Fibroblast of lung (primary cell): ENCODE results near the gene RSPH3. TPM values are rescaled to one million over a fixed set of nuclear protein-coding genes. Genes with fewer than 3 reads are reported as not detected.

ENCODE experiments used
- DNase-seq, 2 donors: peaks; one replicate each; pipeline versions ENCODE4 v3.0.0 to v3.0.0-alpha.2; 2010; ENCODE audit warnings: low read depth in 2 of 2
- H2AFZ ChIP-seq: 2 replicates; pipeline ENCODE4 v1.5.1; 2012; ENCODE audit warnings: low read length, control low read depth, inconsistent platforms
- H3K27ac ChIP-seq: 2 replicates; pipeline ENCODE4 v1.5.1; 2011; ENCODE audit warnings: low read length, control low read depth; ENCODE audit not compliant: insufficient read depth
- H3K27me3 ChIP-seq: 2 replicates; pipeline ENCODE4 v1.5.1; 2011; ENCODE audit warnings: mild to moderate bottlenecking, low read length; ENCODE audit not compliant: control insufficient read depth, insufficient read depth
- H3K36me3 ChIP-seq: 2 replicates; pipeline ENCODE4 v1.5.1; 2011; ENCODE audit warnings: low read length; ENCODE audit not compliant: control insufficient read depth, insufficient read depth
- H3K4me1 ChIP-seq: 2 replicates; pipeline ENCODE4 v1.5.1; 2011; ENCODE audit warnings: low read length; ENCODE audit not compliant: control insufficient read depth, insufficient read depth; ENCODE audit errors: extremely low read depth
- H3K4me2 ChIP-seq: 2 replicates; pipeline ENCODE4 v1.5.1; 2011; ENCODE audit warnings: low read length, control low read depth; ENCODE audit not compliant: insufficient read depth; ENCODE audit errors: extremely low read depth
- H3K4me3 ChIP-seq, 4 experiments: fragments of 200-600 bp in 1 of 4; sonication (generic) in 1 of 4; replicated peaks in 1 of 4; 2 replicates each; pipeline ENCODE4 v1.5.1; 2011 to 2016; ENCODE audit warnings: low read length in 4 of 4, low read depth in 3 of 4, mild to moderate bottlenecking in 3 of 4, control low read depth in 2 of 4, inconsistent platforms in 1 of 4, mixed read lengths in 1 of 4; ENCODE audit not compliant: insufficient read depth in 1 of 4; ENCODE audit errors: control extremely low read depth in 1 of 4
- H3K79me2 ChIP-seq: 2 replicates; pipeline ENCODE4 v1.5.1; 2012; ENCODE audit warnings: mild to moderate bottlenecking, low read length, inconsistent platforms; ENCODE audit not compliant: control insufficient read depth, insufficient read depth
- H3K9ac ChIP-seq: 2 replicates; pipeline ENCODE4 v1.5.1; 2011; ENCODE audit warnings: mild to moderate bottlenecking, low read length, control low read depth; ENCODE audit not compliant: insufficient read depth
- H3K9me3 ChIP-seq: 2 replicates; pipeline ENCODE4 v1.5.1; 2012; ENCODE audit warnings: low read depth, low read length; ENCODE audit not compliant: control insufficient read depth, insufficient read depth
- H4K20me1 ChIP-seq: 2 replicates; pipeline ENCODE4 v1.5.1; 2011; ENCODE audit warnings: low read length; ENCODE audit not compliant: control insufficient read depth, insufficient read depth; ENCODE audit errors: extremely low read depth
- EZH2 ChIP-seq: IDR thresholded peaks from 2 replicates; pipeline ENCODE4 v1.5.1; 2012; ENCODE audit warnings: low read length, control low read depth, mild to moderate bottlenecking; ENCODE audit errors: missing control alignments
- polyA plus RNA-seq, 2 donors: library from polyadenylated mRNA; depleted of rRNA in 1 of 2; stranded (reverse) in 1 of 2; unstranded in 1 of 2; fragments of >200 nt; gene quantifications; 2 replicates each; pipeline ENCODE4 v1.2.1, GENCODE V29; 2011 to 2012; ENCODE audit warnings: missing spikeins in 1 of 2
- total RNA-seq: library from RNA; depleted of rRNA; stranded (reverse); fragments of >200 nt; gene quantifications from 2 replicates; pipeline ENCODE4 v1.2.1, GENCODE V29; 2014
- TF ChIP-seq, protein P1 (sequence below), 2 donors: IDR thresholded peaks in 1 of 2; conservative IDR thresholded peaks in 1 of 2; 1 replicate in 1 of 2; 2 replicates in 1 of 2; pipeline ENCODE4 v1.5.1; 2011 to 2012; ENCODE audit warnings: low read length in 2 of 2, control low read depth in 1 of 2, inconsistent platforms in 1 of 2, low read depth in 1 of 2, mild to moderate bottlenecking in 1 of 2

The RSPH3 gene
- total and polyA plus RNA-seq, 2 donors (not counting 1 experiment from before 2014, with no cell fraction given) = 2.3 to 5.9 TPM

DNA sequence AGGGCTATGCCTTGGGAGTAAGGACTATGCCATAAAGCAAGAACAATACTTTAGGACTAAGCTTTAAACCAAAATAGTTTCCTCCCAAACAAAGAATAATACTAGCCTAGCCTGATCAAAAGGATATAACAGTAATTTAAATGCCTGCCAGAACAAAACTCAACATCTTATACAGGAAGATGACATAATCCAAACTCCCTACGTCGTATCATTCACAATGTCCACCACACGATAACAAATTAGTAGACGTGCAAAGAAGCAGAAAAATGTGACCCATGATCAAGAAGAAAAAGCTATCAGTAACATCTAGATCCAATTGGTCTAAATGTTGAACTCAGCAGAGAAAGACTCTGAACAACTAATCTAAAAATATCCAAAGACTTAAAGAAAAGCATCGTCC, 65.8 kb downstream of the RSPH3 start:
- H3K4me1 ChIP-seq = no peaks in the 10 kb centered on the region
- no peak overlapping the region for H3K9ac ChIP-seq
- TF ChIP-seq, protein P1, sequence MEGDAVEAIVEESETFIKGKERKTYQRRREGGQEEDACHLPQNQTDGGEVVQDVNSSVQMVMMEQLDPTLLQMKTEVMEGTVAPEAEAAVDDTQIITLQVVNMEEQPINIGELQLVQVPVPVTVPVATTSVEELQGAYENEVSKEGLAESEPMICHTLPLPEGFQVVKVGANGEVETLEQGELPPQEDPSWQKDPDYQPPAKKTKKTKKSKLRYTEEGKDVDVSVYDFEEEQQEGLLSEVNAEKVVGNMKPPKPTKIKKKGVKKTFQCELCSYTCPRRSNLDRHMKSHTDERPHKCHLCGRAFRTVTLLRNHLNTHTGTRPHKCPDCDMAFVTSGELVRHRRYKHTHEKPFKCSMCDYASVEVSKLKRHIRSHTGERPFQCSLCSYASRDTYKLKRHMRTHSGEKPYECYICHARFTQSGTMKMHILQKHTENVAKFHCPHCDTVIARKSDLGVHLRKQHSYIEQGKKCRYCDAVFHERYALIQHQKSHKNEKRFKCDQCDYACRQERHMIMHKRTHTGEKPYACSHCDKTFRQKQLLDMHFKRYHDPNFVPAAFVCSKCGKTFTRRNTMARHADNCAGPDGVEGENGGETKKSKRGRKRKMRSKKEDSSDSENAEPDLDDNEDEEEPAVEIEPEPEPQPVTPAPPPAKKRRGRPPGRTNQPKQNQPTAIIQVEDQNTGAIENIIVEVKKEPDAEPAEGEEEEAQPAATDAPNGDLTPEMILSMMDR (conservative IDR thresholded peaks at IDR 0.05 in 1 of 2, IDR thresholded peaks at IDR 0.05 in 1 of 2; ENCODE audit: low read depth in 1 of 2, low read length in 2 of 2) = no peak
- TF ChIP-seq EZH2 = no peak
- no peaks in the 10 kb centered on the region for H4K20me1 ChIP-seq
- H3K79me2 ChIP-seq = no peaks in the 10 kb centered on the region
- no peaks in the 10 kb centered on the region for H3K36me3 ChIP-seq
- H3K9me3 ChIP-seq = no peaks in the 10 kb centered on the region
- no peak for DNase-seq
- no peak overlapping the region for H3K4me2 ChIP-seq
- H3K27ac ChIP-seq = no peak overlapping the region
- H2AFZ ChIP-seq = no peak overlapping the region
- H3K4me3 ChIP-seq = no peak overlapping the region
- H3K27me3 ChIP-seq = no peaks in the 10 kb centered on the region

DNA sequence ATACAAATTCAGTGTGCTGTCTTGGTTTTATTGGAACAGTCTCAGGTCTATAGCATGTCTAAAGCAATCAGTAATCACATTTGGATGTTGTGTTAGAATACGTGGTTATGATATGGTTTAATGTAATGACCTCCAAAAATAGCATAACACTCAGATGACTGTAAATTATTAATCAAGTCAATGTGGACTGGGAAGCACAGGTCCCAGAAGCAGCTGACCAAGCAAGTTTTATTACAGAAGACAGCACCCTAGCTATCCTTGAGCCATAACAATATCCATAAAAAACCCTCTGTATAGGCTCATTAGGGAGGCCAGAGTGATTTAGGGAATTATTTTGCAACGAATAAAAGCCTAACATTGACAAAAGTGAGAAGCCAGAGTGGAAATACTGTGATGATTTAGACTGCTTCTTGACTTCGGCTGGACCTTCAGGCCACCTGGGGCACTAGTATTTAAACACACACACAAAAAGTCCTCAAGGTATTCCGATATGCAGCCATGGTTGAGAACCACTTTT, 66.9 kb downstream of the RSPH3 start:
- Histone ChIP-seq H3K9ac (no peak overlapping the region), H3K4me2 (no peak overlapping the region), H3K36me3 (no peaks in the 10 kb centered on the region), H3K4me3 (no peak overlapping the region), H3K27me3 (no peaks in the 10 kb centered on the region), H4K20me1 (no peaks in the 10 kb centered on the region), H3K9me3 (no peaks in the 10 kb centered on the region), H2AFZ (no peak overlapping the region), H3K79me2 (no peaks in the 10 kb centered on the region), H3K4me1 (no peaks in the 10 kb centered on the region), H3K27ac (no peak overlapping the region)
- TF ChIP-seq EZH2 = no peak
- TF ChIP-seq, protein P1 (conservative IDR thresholded peaks at IDR 0.05 in 1 of 2, IDR thresholded peaks at IDR 0.05 in 1 of 2; ENCODE audit: low read depth in 1 of 2, low read length in 2 of 2) = no peak
- no peak for DNase-seq

DNA sequence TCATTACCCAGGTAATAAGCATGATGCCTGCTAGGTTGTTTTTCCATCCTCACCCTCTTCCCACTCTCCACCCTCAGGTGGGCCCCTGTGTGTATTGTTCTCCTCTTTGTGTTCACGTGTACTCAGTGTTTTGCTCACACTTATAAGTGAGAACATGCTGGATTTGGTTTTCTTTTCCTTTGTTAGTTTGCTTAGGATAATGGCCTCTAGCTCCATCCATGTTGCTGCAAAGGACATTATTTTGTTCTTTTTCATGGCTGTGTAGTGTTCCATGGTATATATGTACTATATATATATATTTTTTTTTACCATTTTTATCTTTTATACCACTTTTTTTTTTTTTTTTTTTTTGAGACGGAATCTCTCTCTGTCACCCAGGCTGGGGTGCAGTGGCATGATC, 71.9 kb downstream of the RSPH3 start:
- H3K79me2 ChIP-seq = no peaks in the 10 kb centered on the region
- no peak for TF ChIP-seq EZH2
- TF ChIP-seq, protein P1 (conservative IDR thresholded peaks at IDR 0.05 in 1 of 2, IDR thresholded peaks at IDR 0.05 in 1 of 2; ENCODE audit: low read depth in 1 of 2, low read length in 2 of 2) = no peak

More for the DNA sequence above, 71.9 kb downstream of the RSPH3 start:
- no peak overlapping the region for H3K27ac ChIP-seq
- H3K4me3 ChIP-seq = no peak overlapping the region
- no peaks in the 10 kb centered on the region for H3K36me3 ChIP-seq
- H3K4me1 ChIP-seq = no peaks in the 10 kb centered on the region
- no peak overlapping the region for H3K4me2 ChIP-seq
- no peak overlapping the region for H3K9ac ChIP-seq
- no peak overlapping the region for H2AFZ ChIP-seq
- H3K27me3 ChIP-seq = no peaks in the 10 kb centered on the region
- H3K9me3 ChIP-seq = no peaks in the 10 kb centered on the region
- no peak for DNase-seq
- H4K20me1 ChIP-seq = no peaks in the 10 kb centered on the region
